ENCODE results near the gene GRID2IP.

GRID2IP gene

GRCh38 chr7:6528401-6529130, 22.7 kb downstream of the GRID2IP start:
- no peak for DNase-seq (ENCODE audit: low read depth in 2 of 3, low spot score in 1 of 3)

GRCh38 chr7:6526997-6527378, 24.3 kb downstream of the GRID2IP start:
- no peak for DNase-seq (ENCODE audit: low read depth in 2 of 3, low spot score in 1 of 3)

- DNase-seq (ENCODE audit: low read depth in 2 of 3, low spot score in 1 of 3): no peak
These were observed 30.9 kb downstream of the GRID2IP start for GRCh38 chr7:6520163-6520981.

GRCh38 chr7:6516387-6516983, 34.8 kb downstream of the GRID2IP start:
- peak; percentile 56 to 68 (median 58) for DNase-seq (ENCODE audit: low read depth in 2 of 3, low spot score in 1 of 3)

GRCh38 chr7:6513541-6513940, 37.7 kb downstream of the GRID2IP start:
- no peak for DNase-seq (ENCODE audit: low read depth in 2 of 3, low spot score in 1 of 3)

GRCh38 chr7:6512892-6513291, 38.4 kb downstream of the GRID2IP start:
- DNase-seq (ENCODE audit: low read depth in 2 of 3, low spot score in 1 of 3): no peak

GRCh38 chr7:6510476-6511133, 40.7 kb downstream of the GRID2IP start:
- DNase-seq (ENCODE audit: low read depth in 2 of 3, low spot score in 1 of 3): no peak

GRCh38 chr7:6508950-6509349, 42.3 kb downstream of the GRID2IP start:
- no peak for DNase-seq (ENCODE audit: low read depth in 2 of 3, low spot score in 1 of 3)

GRCh38 chr7:6508539-6508938, 42.7 kb downstream of the GRID2IP start:
- no peak for DNase-seq (ENCODE audit: low read depth in 2 of 3, low spot score in 1 of 3)

- DNase-seq (ENCODE audit: low read depth in 2 of 3, low spot score in 1 of 3): no peak
These were observed 43.4 kb downstream of the GRID2IP start for GRCh38 chr7:6507906-6508305.

GRCh38 chr7:6505685-6506559, 45.3 kb downstream of the GRID2IP start:
- no peak for DNase-seq (ENCODE audit: low read depth in 2 of 3, low spot score in 1 of 3)

- no peak for DNase-seq (ENCODE audit: low read depth in 2 of 3, low spot score in 1 of 3)
These were observed 46.3 kb downstream of the GRID2IP start for GRCh38 chr7:6504996-6505395.

- DNase-seq (ENCODE audit: low read depth in 2 of 3, low spot score in 1 of 3): no peak
These were observed 48.4 kb downstream of the GRID2IP start for GRCh38 chr7:6502886-6503285.

GRCh38 chr7:6501586-6502564, 49.4 kb downstream of the GRID2IP start:
- DNase-seq (ENCODE audit: low read depth in 2 of 3, low spot score in 1 of 3): no peak

- DNase-seq (ENCODE audit: low read depth in 2 of 3, low spot score in 1 of 3): no peak
These were observed 50.6 kb downstream of the GRID2IP start for GRCh38 chr7:6500691-6501090.

- no peak for DNase-seq (ENCODE audit: low read depth in 2 of 3, low spot score in 1 of 3)
These were observed 53.3 kb downstream of the GRID2IP start for GRCh38 chr7:6497994-6498393.

- no peak for DNase-seq (ENCODE audit: low read depth in 2 of 3, low spot score in 1 of 3)
These were observed 53.7 kb downstream of the GRID2IP start for GRCh38 chr7:6497637-6497905.

GRCh38 chr7:6496842-6497636, 54.2 kb downstream of the GRID2IP start:
- no peak for DNase-seq (ENCODE audit: low read depth in 2 of 3, low spot score in 1 of 3)

All from stimulated activated CD4-positive, alpha-beta T cell treated with anti-CD3 and anti-CD28 coated beads, Interleukin-12 subunit alpha, Interleukin-12 subunit beta, amount 100 ng/mL, for 48 hours (primary cell).